H9 (cell line): Measurements from ENCODE around the gene CYB5B. TPM values are rescaled to one million over a fixed set of nuclear protein-coding genes. Genes with fewer than 3 reads are reported as not detected.

ENCODE experiments used
- DNase-seq: peaks from one replicate; pipeline ENCODE4 v3.0.0-alpha.2; 2017
- H2AFZ ChIP-seq: one replicate; pipeline ENCODE4 v1.6.1; 2013; ENCODE audit warnings: mild to moderate bottlenecking, low read length, control low read depth, moderate library complexity
- H2AK5ac ChIP-seq: 2 replicates; pipeline ENCODE4 v1.6.1; 2013; ENCODE audit warnings: low read length, control low read depth, mixed read lengths; ENCODE audit not compliant: insufficient read length
- H2BK120ac ChIP-seq: one replicate; pipeline ENCODE4 v1.6.1; 2013; ENCODE audit warnings: low read depth, mild to moderate bottlenecking, low read length, control low read depth, inconsistent platforms; ENCODE audit not compliant: poor library complexity, severe bottlenecking
- H2BK12ac ChIP-seq: 2 replicates; pipeline ENCODE4 v1.6.1; 2013; ENCODE audit warnings: low read length, control low read depth, mixed read lengths, low read depth; ENCODE audit not compliant: insufficient read length
- H2BK15ac ChIP-seq: 2 replicates; pipeline ENCODE4 v1.6.1; 2013; ENCODE audit warnings: low read depth, low read length, control low read depth
- H2BK20ac ChIP-seq: one replicate; pipeline ENCODE4 v1.6.1; 2013; ENCODE audit warnings: low read depth, mild to moderate bottlenecking, low read length, control low read depth, inconsistent platforms; ENCODE audit not compliant: poor library complexity, severe bottlenecking
- H2BK5ac ChIP-seq: 2 replicates; pipeline ENCODE4 v1.6.1; 2013; ENCODE audit warnings: low read length, control low read depth, mixed read lengths; ENCODE audit not compliant: insufficient read length
- H3K14ac ChIP-seq: 2 replicates; pipeline ENCODE4 v1.6.1; 2013; ENCODE audit warnings: low read length, control low read depth; ENCODE audit not compliant: insufficient read depth
- H3K18ac ChIP-seq: 2 replicates; pipeline ENCODE4 v1.6.1; 2013; ENCODE audit warnings: low read depth, mild to moderate bottlenecking, mixed read lengths, low read length, control low read depth; ENCODE audit not compliant: insufficient read length
- H3K23ac ChIP-seq: 2 replicates; pipeline ENCODE4 v1.6.1; 2013; ENCODE audit warnings: low read length, control low read depth, mixed read lengths, low read depth; ENCODE audit not compliant: insufficient read length
- H3K23me2 ChIP-seq: 2 replicates; pipeline ENCODE4 v1.6.1; 2013; ENCODE audit warnings: low read depth, mild to moderate bottlenecking, mixed read lengths, low read length, control low read depth; ENCODE audit not compliant: insufficient read length, poor library complexity, severe bottlenecking
- H3K27ac ChIP-seq: 2 replicates; pipeline ENCODE4 v1.5.1; 2013; ENCODE audit warnings: low read length, control low read depth, mixed read lengths, low read depth; ENCODE audit not compliant: insufficient read length
- H3K27me3 ChIP-seq: 2 replicates; pipeline ENCODE4 v1.6.1; 2013; ENCODE audit warnings: low read length, control low read depth, inconsistent platforms; ENCODE audit not compliant: insufficient read depth
- H3K4ac ChIP-seq: 2 replicates; pipeline ENCODE4 v1.6.1; 2013; ENCODE audit warnings: low read depth, mild to moderate bottlenecking, control low read depth, inconsistent platforms, low read length, moderate library complexity
- H3K4me1 ChIP-seq: 2 replicates; pipeline ENCODE4 v1.6.1; 2013; ENCODE audit warnings: low read length, control low read depth, inconsistent platforms; ENCODE audit not compliant: insufficient read depth
- H3K4me2 ChIP-seq: 2 replicates; pipeline ENCODE4 v1.6.1; 2013; ENCODE audit warnings: low read length, control low read depth, mixed read lengths; ENCODE audit not compliant: insufficient read length, insufficient read depth
- H3K56ac ChIP-seq: 2 replicates; pipeline ENCODE4 v1.6.1; 2013; ENCODE audit warnings: low read depth, mild to moderate bottlenecking, mixed read lengths, low read length, control low read depth; ENCODE audit not compliant: insufficient read length
- H3K79me1 ChIP-seq: 2 replicates; pipeline ENCODE4 v1.6.1; 2013; ENCODE audit warnings: low read depth, mild to moderate bottlenecking, moderate library complexity, low read length, control low read depth, inconsistent platforms; ENCODE audit not compliant: insufficient read depth, poor library complexity, severe bottlenecking
- H3K79me2 ChIP-seq: 2 replicates; pipeline ENCODE4 v1.6.1; 2013; ENCODE audit warnings: low read length, control low read depth, inconsistent platforms; ENCODE audit not compliant: insufficient read depth
- H3K9ac ChIP-seq: 2 replicates; pipeline ENCODE4 v1.6.1; 2013; ENCODE audit warnings: low read length, control low read depth, mixed read lengths; ENCODE audit not compliant: insufficient read length; ENCODE audit errors: extremely low read depth
- H3K9me3 ChIP-seq: one replicate; pipeline ENCODE4 v1.6.1; 2013; ENCODE audit warnings: low read depth, low read length, inconsistent platforms; ENCODE audit not compliant: control insufficient read depth
- H3T11ph ChIP-seq: one replicate; pipeline ENCODE4 v1.6.1; 2013; ENCODE audit warnings: mild to moderate bottlenecking, low read length, control low read depth, inconsistent platforms
- H4K20me1 ChIP-seq: one replicate; pipeline ENCODE4 v1.6.1; 2013; ENCODE audit not compliant: control insufficient read depth, insufficient read length, insufficient read depth
- H4K5ac ChIP-seq: 2 replicates; pipeline ENCODE4 v1.6.1; 2013; ENCODE audit warnings: low read depth, mild to moderate bottlenecking, mixed read lengths, low read length, control low read depth; ENCODE audit not compliant: insufficient read length
- H4K8ac ChIP-seq: replicated peaks from 2 replicates; pipeline ENCODE4 v1.6.1; 2013; ENCODE audit warnings: low read length, control low read depth, mixed read lengths, low read depth; ENCODE audit not compliant: insufficient read length
- H4K91ac ChIP-seq: 2 replicates; pipeline ENCODE4 v1.6.1; 2013; ENCODE audit warnings: low read depth, mild to moderate bottlenecking, moderate library complexity, mixed read lengths, low read length, control low read depth; ENCODE audit not compliant: insufficient read length
- H3K27ac Mint-ChIP-seq, 3 experiments: 2 replicates in 2 of 3; 3 replicates in 1 of 3; pipeline ENCODE4 v1.8.0; 2020 to 2021; ENCODE audit warnings: mixed read lengths in 3 of 3, mild to moderate bottlenecking in 1 of 3, moderate library complexity in 1 of 3
- H3K27me3 Mint-ChIP-seq: 2 replicates; pipeline ENCODE4 v1.8.0; 2021; ENCODE audit warnings: low read depth, mild to moderate bottlenecking, moderate library complexity, mixed read lengths
- H3K36me3 Mint-ChIP-seq, 3 experiments: 2 replicates in 2 of 3; 3 replicates in 1 of 3; pipeline ENCODE4 v1.8.0; 2020 to 2021; ENCODE audit warnings: low read depth in 3 of 3, mixed read lengths in 3 of 3; ENCODE audit not compliant: insufficient read depth in 1 of 3
- H3K4me1 Mint-ChIP-seq, 2 experiments: 2 replicates each; pipeline ENCODE4 v1.8.0; 2020; ENCODE audit warnings: mixed read lengths in 2 of 2
- H3K4me3 Mint-ChIP-seq, 2 experiments: 2 replicates in 1 of 2; 3 replicates in 1 of 2; pipeline ENCODE4 v1.8.0; 2020 to 2021; ENCODE audit warnings: mild to moderate bottlenecking in 2 of 2, mixed read lengths in 2 of 2, moderate library complexity in 1 of 2
- H3K9me3 Mint-ChIP-seq, 2 experiments: 2 replicates in 1 of 2; 3 replicates in 1 of 2; pipeline ENCODE4 v1.8.0; 2020; ENCODE audit warnings: mild to moderate bottlenecking in 2 of 2, mixed read lengths in 2 of 2, moderate library complexity in 1 of 2
- WGBS: extraction: QIAGEN DNeasy Blood & Tissue Kit; methylation state at CpG from one replicate; pipeline ENCODE4 v1.1.7; 2013; ENCODE audit warnings: missing lambda C conversion rate, low lambda C conversion rate, mixed read lengths; ENCODE audit not compliant: insufficient read length; ENCODE audit errors: extremely low coverage; 5-methylcytosine and 5-hydroxymethylcytosine counted together
- total RNA-seq: library from RNA; stranded (reverse); gene quantifications from 2 replicates; pipeline ENCODE4 v1.2.1, GENCODE V29; 2021
- TF ChIP-seq, protein P1 (sequence below): fragments of 200-600 bp; sonication (generic); conservative IDR thresholded peaks from 3 replicates; pipeline ENCODE4 v1.8.0; 2021; ENCODE audit warnings: antibody characterized with exemption, mild to moderate bottlenecking

Gene CYB5B
- total RNA-seq, 1 experiment from 2014 or later, result 126 TPM

GRCh38 chr16:69509125-69509524 is 84.7 kb downstream of the CYB5B start:
- Histone ChIP-seq H3K9me3 (no peaks in the 10 kb centered on the region), H2BK20ac (no peak overlapping the region), H2BK15ac (no peak overlapping the region), H4K5ac (no peak overlapping the region), H4K91ac (no peak overlapping the region), H3K79me2 (no peaks in the 10 kb centered on the region), H3K9ac (no peak overlapping the region), H3K27me3 (no peaks in the 10 kb centered on the region), H3K56ac (no peak overlapping the region), H2BK12ac (no peak overlapping the region), H3T11ph (no peak overlapping the region), H3K14ac (no peak overlapping the region), H2AFZ (no peak overlapping the region), H3K27ac (no peak overlapping the region), H3K4ac (no peak overlapping the region), H3K79me1 (no peaks in the 10 kb centered on the region), H3K4me1 (no peaks in the 10 kb centered on the region; the same call in 1 of the 2 replicates), H4K8ac (no peak overlapping the region), H3K18ac (no peak overlapping the region), H3K23ac (no peak overlapping the region), H3K23me2 (no peaks in the 10 kb centered on the region), H4K20me1 (peaks cover 3% of the 10 kb centered on the region), H2BK5ac (no peak overlapping the region), H2AK5ac (no peak overlapping the region), H2BK120ac (no peak overlapping the region), H3K4me2 (no peak overlapping the region)
- H3K9me3 Mint-ChIP-seq, result no peaks in the 10 kb centered on the region
- WGBS, result no CpG with 5 or more reads among the region's 5 CpGs
- no peak overlapping the region for H3K27ac Mint-ChIP-seq
- no peak overlapping the region for H3K4me3 Mint-ChIP-seq
- TF ChIP-seq, protein P1, sequence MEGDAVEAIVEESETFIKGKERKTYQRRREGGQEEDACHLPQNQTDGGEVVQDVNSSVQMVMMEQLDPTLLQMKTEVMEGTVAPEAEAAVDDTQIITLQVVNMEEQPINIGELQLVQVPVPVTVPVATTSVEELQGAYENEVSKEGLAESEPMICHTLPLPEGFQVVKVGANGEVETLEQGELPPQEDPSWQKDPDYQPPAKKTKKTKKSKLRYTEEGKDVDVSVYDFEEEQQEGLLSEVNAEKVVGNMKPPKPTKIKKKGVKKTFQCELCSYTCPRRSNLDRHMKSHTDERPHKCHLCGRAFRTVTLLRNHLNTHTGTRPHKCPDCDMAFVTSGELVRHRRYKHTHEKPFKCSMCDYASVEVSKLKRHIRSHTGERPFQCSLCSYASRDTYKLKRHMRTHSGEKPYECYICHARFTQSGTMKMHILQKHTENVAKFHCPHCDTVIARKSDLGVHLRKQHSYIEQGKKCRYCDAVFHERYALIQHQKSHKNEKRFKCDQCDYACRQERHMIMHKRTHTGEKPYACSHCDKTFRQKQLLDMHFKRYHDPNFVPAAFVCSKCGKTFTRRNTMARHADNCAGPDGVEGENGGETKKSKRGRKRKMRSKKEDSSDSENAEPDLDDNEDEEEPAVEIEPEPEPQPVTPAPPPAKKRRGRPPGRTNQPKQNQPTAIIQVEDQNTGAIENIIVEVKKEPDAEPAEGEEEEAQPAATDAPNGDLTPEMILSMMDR, result no peak
- DNase-seq, result no peak
- no peaks in the 10 kb centered on the region for H3K27me3 Mint-ChIP-seq
- H3K36me3 Mint-ChIP-seq, result no peaks in the 10 kb centered on the region
- H3K4me1 Mint-ChIP-seq, result 0 out of 4 replicates have a peak, but pooled peaks cover 2% of the 10 kb centered on the region in 2 experiments
